Measurements from ENCODE around the gene SUSD5.

The SUSD5 gene

GRCh38 chr3:33238923-33239322 lies 20.3 kb upstream of the SUSD5 start:
- DNase-seq (ENCODE audit: low spot score): no peak
- no peak for TF ChIP-seq CTCF (IDR thresholded peaks at IDR 0.05; ENCODE audit: extremely low read depth, insufficient read depth, missing control alignments)
- in situ Hi-C loops (cut with MboI; ENCODE audit: low pct_unique_long_range_greater_than_20kb, low sequenced_read_pairs, unreplicated experiment): no loop called here

GRCh38 chr3:33237439-33237838 lies 18.8 kb upstream of the SUSD5 start:
- no peak for TF ChIP-seq CTCF (IDR thresholded peaks at IDR 0.05; ENCODE audit: extremely low read depth, insufficient read depth, missing control alignments)
- in situ Hi-C loops (cut with MboI; ENCODE audit: low pct_unique_long_range_greater_than_20kb, low sequenced_read_pairs, unreplicated experiment): no loop called here
- DNase-seq (ENCODE audit: low spot score): no peak

- no peak for TF ChIP-seq CTCF (IDR thresholded peaks at IDR 0.05; ENCODE audit: extremely low read depth, insufficient read depth, missing control alignments)
- DNase-seq (ENCODE audit: low spot score): no peak
- in situ Hi-C loops (cut with MboI; ENCODE audit: low pct_unique_long_range_greater_than_20kb, low sequenced_read_pairs, unreplicated experiment): no loop called here
Measured at GRCh38 chr3:33236005-33236404, 17.4 kb upstream of the SUSD5 start.

- TF ChIP-seq CTCF (IDR thresholded peaks at IDR 0.05; ENCODE audit: extremely low read depth, insufficient read depth, missing control alignments): no peak
- in situ Hi-C loops (cut with MboI; ENCODE audit: low pct_unique_long_range_greater_than_20kb, low sequenced_read_pairs, unreplicated experiment): no loop called here
- no peak for DNase-seq (ENCODE audit: low spot score)
Measured at GRCh38 chr3:33233884-33234283, 15.3 kb upstream of the SUSD5 start.

GRCh38 chr3:33231756-33232465 lies 13.3 kb upstream of the SUSD5 start:
- in situ Hi-C loops (cut with MboI; ENCODE audit: low pct_unique_long_range_greater_than_20kb, low sequenced_read_pairs, unreplicated experiment): no loop called here
- no peak for TF ChIP-seq CTCF (IDR thresholded peaks at IDR 0.05; ENCODE audit: extremely low read depth, insufficient read depth, missing control alignments)
- DNase-seq (ENCODE audit: low spot score): no peak

- in situ Hi-C loops (cut with MboI; ENCODE audit: low pct_unique_long_range_greater_than_20kb, low sequenced_read_pairs, unreplicated experiment): no loop called here
- DNase-seq (ENCODE audit: low spot score): no peak
- TF ChIP-seq CTCF (IDR thresholded peaks at IDR 0.05; ENCODE audit: extremely low read depth, insufficient read depth, missing control alignments): no peak
Measured at GRCh38 chr3:33229947-33230346, 11.3 kb upstream of the SUSD5 start.

Data from GM13977 (cell line).